A549 (cell line): Measurements from ENCODE around the gene GLTPD2. TPM values are rescaled to one million over a fixed set of nuclear protein-coding genes. Genes with fewer than 3 reads are reported as not detected.

Experiments used
- ATAC-seq, 2 experiments: fragments of 200-7000 bp in 1 of 2; fragments of >200 bp in 1 of 2; cut with Nextera tagmentation in 1 of 2; cut with Tn5 transposase in 1 of 2; 3 replicates each; pipeline versions ENCODE4 v1.8.0 to v1.9.1; 2018 to 2020; ENCODE audit warnings: mild to moderate bottlenecking in 1 of 2, moderate library complexity in 1 of 2
- CTCF ChIA-PET: fragments of 300-600 bp; sonication (Branson Sonifier 250); formaldehyde crosslinking; extraction: SDS; loops from one replicate; lab custom pipeline; 2021; ENCODE audit warnings: antibody characterized with exemption, inconsistent platforms; lab: Yijun Ruan, JAX
- POLR2A ChIA-PET: fragments of 350-600 bp; formaldehyde crosslinking; extraction: SDS; loops from one replicate; lab custom pipeline; 2021; ENCODE audit warnings: antibody characterized with exemption, inconsistent platforms; lab: Yijun Ruan, JAX
- DNase-seq, 2 experiments: peaks; one replicate each; pipeline versions ENCODE4 v3.0.0 to v3.0.0-alpha.2; 2011 to 2016; ENCODE audit warnings: low read depth in 1 of 2, low spot score in 1 of 2
- FAIRE-seq: peaks from 2 replicates; lab custom pipeline; 2011; peaks lifted over from hg19 to GRCh38; lab: Jason Lieb, UNC
- H3K27ac ChIP-seq, 2 experiments: fragments of >200 bp; sonication (Bioruptor Twin); formaldehyde crosslinking; 3 replicates each; pipeline ENCODE4 v1.5.1; 2016 to 2017
- H3K4me1 ChIP-seq: fragments of >200 bp; sonication (Bioruptor Twin); formaldehyde crosslinking; 3 replicates; pipeline ENCODE4 v1.6.1; 2016
- H3K4me2 ChIP-seq: fragments of >200 bp; sonication (Bioruptor Twin); formaldehyde crosslinking; 3 replicates; pipeline ENCODE4 v1.6.1; 2016
- H3K4me3 ChIP-seq: fragments of >200 bp; sonication (Bioruptor Twin); formaldehyde crosslinking; 3 replicates; pipeline ENCODE4 v1.5.1; 2016
- H3K9me3 ChIP-seq: fragments of >200 bp; sonication (Bioruptor Twin); formaldehyde crosslinking; 3 replicates; pipeline ENCODE4 v1.6.1; 2016
- CBX2 ChIP-seq: fragments of 200-600 bp; sonication (generic); IDR thresholded peaks from 2 replicates; pipeline ENCODE4 v1.6.1; 2016; ENCODE audit warnings: low read depth, mild to moderate bottlenecking, borderline replicate concordance
- CHD2 ChIP-seq: fragments of 150-350 bp; IDR thresholded peaks from 2 replicates; pipeline ENCODE4 v1.6.1; 2014; ENCODE audit warnings: low read length; ENCODE audit not compliant: partially characterized antibody
- CHD4 ChIP-seq: fragments of 200-600 bp; sonication (generic); IDR thresholded peaks from 2 replicates; pipeline ENCODE4 v1.6.1; 2016; ENCODE audit warnings: antibody characterized with exemption, mild to moderate bottlenecking, borderline replicate concordance
- EHF ChIP-seq: fragments of 250-450 bp; sonication (Bioruptor Pico); IDR thresholded peaks from 2 replicates; pipeline ENCODE4 v1.5.0; 2020; ENCODE audit warnings: mild to moderate bottlenecking
- EP300 ChIP-seq, 2 experiments: fragments of >200 bp; sonication (Bioruptor Twin); formaldehyde crosslinking; IDR thresholded peaks; 2 replicates in 1 of 2; 3 replicates in 1 of 2; pipeline ENCODE4 v1.6.1; 2016 to 2017
- FOXS1 ChIP-seq: fragments of 250-450 bp; sonication (Bioruptor Pico); IDR thresholded peaks from 2 replicates; pipeline ENCODE4 v1.5.0; 2020; ENCODE audit warnings: mild to moderate bottlenecking, moderate library complexity
- GATA3 ChIP-seq: IDR thresholded peaks from 2 replicates; pipeline ENCODE4 v1.6.1; 2012; ENCODE audit warnings: borderline replicate concordance
- HDAC2 ChIP-seq: fragments of 200-600 bp; sonication (generic); IDR thresholded peaks from 2 replicates; pipeline ENCODE4 v1.6.1; 2016
- HOXB13 ChIP-seq: fragments of 250-450 bp; sonication (Bioruptor Pico); IDR thresholded peaks from 2 replicates; pipeline ENCODE4 v1.5.0; 2020; ENCODE audit warnings: low read depth, mild to moderate bottlenecking, moderate library complexity
- JUNB ChIP-seq: fragments of >200 bp; sonication (Bioruptor Twin); formaldehyde crosslinking; IDR thresholded peaks from 2 replicates; pipeline ENCODE4 v1.6.1; 2016
- MAFK ChIP-seq: fragments of 450-650 bp; IDR thresholded peaks from 2 replicates; pipeline ENCODE4 v1.6.1; 2014; ENCODE audit not compliant: partially characterized antibody
- POLR2AphosphoS2 ChIP-seq: conservative IDR thresholded peaks from 2 replicates; pipeline ENCODE4 v1.6.1; 2012; ENCODE audit warnings: low read length, improper control_type of control experiment, inconsistent platforms
- RAD21 ChIP-seq, 2 experiments: fragments of >200 bp in 1 of 2; sonication (Bioruptor Twin) in 1 of 2; formaldehyde crosslinking in 1 of 2; IDR thresholded peaks in 1 of 2; conservative IDR thresholded peaks in 1 of 2; 2 replicates in 1 of 2; 3 replicates in 1 of 2; pipeline ENCODE4 v1.6.1; 2012 to 2018; ENCODE audit warnings: inconsistent platforms in 1 of 2
- RNF2 ChIP-seq: fragments of 200-600 bp; sonication (generic); IDR thresholded peaks from 2 replicates; pipeline ENCODE4 v1.6.1; 2016; ENCODE audit warnings: low read depth, mild to moderate bottlenecking, antibody characterized with exemption, moderate library complexity, borderline replicate concordance
- ZC3H11A ChIP-seq: fragments of 450-650 bp; IDR thresholded peaks from 2 replicates; pipeline ENCODE4 v1.6.1; 2014; ENCODE audit warnings: antibody characterized with exemption, mild to moderate bottlenecking
- ZFP36 ChIP-seq: fragments of 450-650 bp; IDR thresholded peaks from 2 replicates; pipeline ENCODE4 v1.6.1; 2014; ENCODE audit warnings: borderline replicate concordance; ENCODE audit not compliant: partially characterized antibody
- WGBS: methylation state at CpG from one replicate; pipeline ENCODE4 v1.1.6; 2017; ENCODE audit errors: missing lambda C conversion rate; 5-methylcytosine and 5-hydroxymethylcytosine counted together
- polyA plus RNA-seq, 4 experiments: library from polyadenylated mRNA; depleted of rRNA in 3 of 4; stranded (reverse); fragments of >200 nt; fragmentation: RNase III in 1 of 4; extraction: RNeasy Plus Mini Kit Qiagen cat#74134 plus additional on column Dnase treatment in 1 of 4; gene quantifications; 2 replicates in 3 of 4; 3 replicates in 1 of 4; pipeline ENCODE4 v1.2.3, GENCODE V29; 2011 to 2017
- TF ChIP-seq, protein P1 (sequence below): fragments of >200 bp; sonication (Bioruptor Twin); formaldehyde crosslinking; IDR thresholded peaks from 3 replicates; pipeline ENCODE4 v1.6.1; 2016
- TF ChIP-seq, protein P2 (sequence below): IDR thresholded peaks from 2 replicates; pipeline ENCODE4 v1.6.1; 2012
- TF ChIP-seq, protein P3 (sequence below): fragments of 200-600 bp; sonication (generic); IDR thresholded peaks from 2 replicates; pipeline ENCODE4 v1.6.1; 2016; ENCODE audit warnings: antibody characterized with exemption, mild to moderate bottlenecking, moderate library complexity
- TF ChIP-seq, protein P4 (sequence below): fragments of 150-350 bp; IDR thresholded peaks from 2 replicates; pipeline ENCODE4 v1.6.1; 2014; ENCODE audit warnings: low read depth, mild to moderate bottlenecking, low read length

The GLTPD2 gene
- polyA plus RNA-seq, 2 of the 4 experiments (the other 2 are of a cell fraction) = not detected

DNA sequence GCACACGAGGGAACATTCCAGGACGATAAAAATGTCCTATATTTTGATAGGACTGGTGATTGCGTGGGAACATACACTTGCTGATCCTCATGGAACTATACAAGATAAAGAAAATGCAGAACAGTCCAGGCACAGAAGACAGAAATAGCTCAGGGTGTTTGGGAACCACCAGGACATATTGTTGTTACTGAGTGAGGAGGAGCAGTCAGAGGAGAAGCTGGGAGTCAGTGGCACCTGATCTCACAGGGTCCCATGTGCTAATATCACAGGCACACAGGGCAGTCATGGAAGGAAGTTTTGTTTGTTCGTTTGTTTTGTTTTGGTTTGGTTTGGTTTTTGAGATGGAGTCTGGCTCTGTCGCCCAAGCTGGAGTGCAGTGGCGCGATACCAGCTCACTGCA, 23.9 kb downstream of the GLTPD2 start:
- ATAC-seq (no peak), FAIRE-seq (no peak), DNase-seq (no peak)
- H3K9me3 ChIP-seq = no peaks in the 10 kb centered on the region
- 84% methylated on average over 7 of the region's 7 CpGs for WGBS
- ChIA-PET CTCF (interaction anchor here (0.6 to 1.9 kb wide), 6 partner anchors 11 to 243 kb away, joined by 3 to 16 read pairs (median 6); partner anchors contain the start of gene VMO1), POLR2A (no interaction called here)
- H3K4me2 ChIP-seq = no peak overlapping the region
- TF ChIP-seq HDAC2 (no peak), RNF2 (no peak), ZFP36 (no peak), POLR2AphosphoS2 (no peak), FOXS1 (no peak), RAD21 (conservative IDR thresholded peaks at IDR 0.05 in 1 of 2, IDR thresholded peaks at IDR 0.05 in 1 of 2) (no peak), CBX2 (no peak), HOXB13 (CRISPR knock-in tag) (no peak), GATA3 (no peak), EHF (CRISPR knock-in tag) (no peak), CHD2 (no peak), CHD4 (no peak), JUNB (no peak), ZC3H11A (no peak), MAFK (no peak), EP300 (IDR thresholded peaks at IDR 0.05) (no peak)
- TF ChIP-seq, protein P1, sequence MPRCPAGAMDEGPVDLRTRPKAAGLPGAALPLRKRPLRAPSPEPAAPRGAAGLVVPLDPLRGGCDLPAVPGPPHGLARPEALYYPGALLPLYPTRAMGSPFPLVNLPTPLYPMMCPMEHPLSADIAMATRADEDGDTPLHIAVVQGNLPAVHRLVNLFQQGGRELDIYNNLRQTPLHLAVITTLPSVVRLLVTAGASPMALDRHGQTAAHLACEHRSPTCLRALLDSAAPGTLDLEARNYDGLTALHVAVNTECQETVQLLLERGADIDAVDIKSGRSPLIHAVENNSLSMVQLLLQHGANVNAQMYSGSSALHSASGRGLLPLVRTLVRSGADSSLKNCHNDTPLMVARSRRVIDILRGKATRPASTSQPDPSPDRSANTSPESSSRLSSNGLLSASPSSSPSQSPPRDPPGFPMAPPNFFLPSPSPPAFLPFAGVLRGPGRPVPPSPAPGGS = no peak
- TF ChIP-seq, protein P2, sequence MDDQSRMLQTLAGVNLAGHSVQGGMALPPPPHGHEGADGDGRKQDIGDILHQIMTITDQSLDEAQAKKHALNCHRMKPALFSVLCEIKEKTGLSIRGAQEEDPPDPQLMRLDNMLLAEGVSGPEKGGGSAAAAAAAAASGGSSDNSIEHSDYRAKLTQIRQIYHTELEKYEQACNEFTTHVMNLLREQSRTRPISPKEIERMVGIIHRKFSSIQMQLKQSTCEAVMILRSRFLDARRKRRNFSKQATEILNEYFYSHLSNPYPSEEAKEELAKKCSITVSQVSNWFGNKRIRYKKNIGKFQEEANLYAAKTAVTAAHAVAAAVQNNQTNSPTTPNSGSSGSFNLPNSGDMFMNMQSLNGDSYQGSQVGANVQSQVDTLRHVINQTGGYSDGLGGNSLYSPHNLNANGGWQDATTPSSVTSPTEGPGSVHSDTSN = no peak
- TF ChIP-seq, protein P3, sequence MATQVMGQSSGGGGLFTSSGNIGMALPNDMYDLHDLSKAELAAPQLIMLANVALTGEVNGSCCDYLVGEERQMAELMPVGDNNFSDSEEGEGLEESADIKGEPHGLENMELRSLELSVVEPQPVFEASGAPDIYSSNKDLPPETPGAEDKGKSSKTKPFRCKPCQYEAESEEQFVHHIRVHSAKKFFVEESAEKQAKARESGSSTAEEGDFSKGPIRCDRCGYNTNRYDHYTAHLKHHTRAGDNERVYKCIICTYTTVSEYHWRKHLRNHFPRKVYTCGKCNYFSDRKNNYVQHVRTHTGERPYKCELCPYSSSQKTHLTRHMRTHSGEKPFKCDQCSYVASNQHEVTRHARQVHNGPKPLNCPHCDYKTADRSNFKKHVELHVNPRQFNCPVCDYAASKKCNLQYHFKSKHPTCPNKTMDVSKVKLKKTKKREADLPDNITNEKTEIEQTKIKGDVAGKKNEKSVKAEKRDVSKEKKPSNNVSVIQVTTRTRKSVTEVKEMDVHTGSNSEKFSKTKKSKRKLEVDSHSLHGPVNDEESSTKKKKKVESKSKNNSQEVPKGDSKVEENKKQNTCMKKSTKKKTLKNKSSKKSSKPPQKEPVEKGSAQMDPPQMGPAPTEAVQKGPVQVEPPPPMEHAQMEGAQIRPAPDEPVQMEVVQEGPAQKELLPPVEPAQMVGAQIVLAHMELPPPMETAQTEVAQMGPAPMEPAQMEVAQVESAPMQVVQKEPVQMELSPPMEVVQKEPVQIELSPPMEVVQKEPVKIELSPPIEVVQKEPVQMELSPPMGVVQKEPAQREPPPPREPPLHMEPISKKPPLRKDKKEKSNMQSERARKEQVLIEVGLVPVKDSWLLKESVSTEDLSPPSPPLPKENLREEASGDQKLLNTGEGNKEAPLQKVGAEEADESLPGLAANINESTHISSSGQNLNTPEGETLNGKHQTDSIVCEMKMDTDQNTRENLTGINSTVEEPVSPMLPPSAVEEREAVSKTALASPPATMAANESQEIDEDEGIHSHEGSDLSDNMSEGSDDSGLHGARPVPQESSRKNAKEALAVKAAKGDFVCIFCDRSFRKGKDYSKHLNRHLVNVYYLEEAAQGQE = no peak
- TF ChIP-seq, protein P4, sequence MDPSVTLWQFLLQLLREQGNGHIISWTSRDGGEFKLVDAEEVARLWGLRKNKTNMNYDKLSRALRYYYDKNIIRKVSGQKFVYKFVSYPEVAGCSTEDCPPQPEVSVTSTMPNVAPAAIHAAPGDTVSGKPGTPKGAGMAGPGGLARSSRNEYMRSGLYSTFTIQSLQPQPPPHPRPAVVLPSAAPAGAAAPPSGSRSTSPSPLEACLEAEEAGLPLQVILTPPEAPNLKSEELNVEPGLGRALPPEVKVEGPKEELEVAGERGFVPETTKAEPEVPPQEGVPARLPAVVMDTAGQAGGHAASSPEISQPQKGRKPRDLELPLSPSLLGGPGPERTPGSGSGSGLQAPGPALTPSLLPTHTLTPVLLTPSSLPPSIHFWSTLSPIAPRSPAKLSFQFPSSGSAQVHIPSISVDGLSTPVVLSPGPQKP = no peak
- H3K27ac ChIP-seq = no peak overlapping the region
- H3K4me3 ChIP-seq = no peak overlapping the region
- H3K4me1 ChIP-seq = peaks cover 7% of the 10 kb centered on the region; the same call in 2 of the 3 replicates
